Sigmoid colon (tissue), 3 donors: ENCODE results near the gene FILIP1L.

Experiments used
- POLR2A ChIP-seq, 2 donors: fragments of 450-650 bp; IDR thresholded peaks; one replicate each; pipeline ENCODE4 v1.6.1; 2016; ENCODE audit warnings: antibody characterized with exemption in 2 of 2, mild to moderate bottlenecking in 2 of 2, moderate library complexity in 2 of 2
- TF ChIP-seq, protein P1 (sequence below), 4 experiments: fragments of 450-650 bp in 3 of 4; fragments of 200-600 bp in 1 of 4; IDR thresholded peaks; one replicate each; pipeline ENCODE4 v1.5.1; 2016 to 2019; ENCODE audit warnings: antibody characterized with exemption in 4 of 4, mild to moderate bottlenecking in 3 of 4, moderate library complexity in 2 of 4

DNA sequence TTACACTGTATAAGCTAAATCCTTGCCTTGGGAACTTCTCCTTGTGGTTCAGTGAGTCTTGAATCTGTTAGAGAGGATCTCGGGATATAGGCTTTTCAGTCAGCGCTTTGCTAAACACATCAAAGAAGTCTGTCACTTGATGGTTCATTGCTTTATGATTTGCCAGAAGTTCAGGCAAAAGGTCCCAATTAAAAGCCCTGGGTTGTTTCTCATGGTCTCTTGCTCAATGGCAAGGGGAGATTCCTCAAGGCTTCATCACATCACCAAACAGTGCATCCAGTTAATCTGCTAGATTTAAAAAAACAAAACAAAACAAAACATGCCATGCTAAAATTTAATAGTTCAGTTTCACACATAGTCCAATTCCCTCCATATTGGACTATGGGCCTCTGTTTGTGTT, 114.8 kb downstream of the FILIP1L start:
- no peak for TF ChIP-seq POLR2A (IDR thresholded peaks at IDR 0.05)
- TF ChIP-seq, protein P1, sequence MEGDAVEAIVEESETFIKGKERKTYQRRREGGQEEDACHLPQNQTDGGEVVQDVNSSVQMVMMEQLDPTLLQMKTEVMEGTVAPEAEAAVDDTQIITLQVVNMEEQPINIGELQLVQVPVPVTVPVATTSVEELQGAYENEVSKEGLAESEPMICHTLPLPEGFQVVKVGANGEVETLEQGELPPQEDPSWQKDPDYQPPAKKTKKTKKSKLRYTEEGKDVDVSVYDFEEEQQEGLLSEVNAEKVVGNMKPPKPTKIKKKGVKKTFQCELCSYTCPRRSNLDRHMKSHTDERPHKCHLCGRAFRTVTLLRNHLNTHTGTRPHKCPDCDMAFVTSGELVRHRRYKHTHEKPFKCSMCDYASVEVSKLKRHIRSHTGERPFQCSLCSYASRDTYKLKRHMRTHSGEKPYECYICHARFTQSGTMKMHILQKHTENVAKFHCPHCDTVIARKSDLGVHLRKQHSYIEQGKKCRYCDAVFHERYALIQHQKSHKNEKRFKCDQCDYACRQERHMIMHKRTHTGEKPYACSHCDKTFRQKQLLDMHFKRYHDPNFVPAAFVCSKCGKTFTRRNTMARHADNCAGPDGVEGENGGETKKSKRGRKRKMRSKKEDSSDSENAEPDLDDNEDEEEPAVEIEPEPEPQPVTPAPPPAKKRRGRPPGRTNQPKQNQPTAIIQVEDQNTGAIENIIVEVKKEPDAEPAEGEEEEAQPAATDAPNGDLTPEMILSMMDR (IDR thresholded peaks at IDR 0.05), result no peak
